ENCODE results near the gene TMEM198.

- no peak for TF ChIP-seq CTCF (IDR thresholded peaks at IDR 0.05)
- no peak for TF ChIP-seq POLR2A (IDR thresholded peaks at IDR 0.05)
Measured at GRCh38 chr2:219516888-219517287, 26.9 kb upstream of the TMEM198 start.
